Pancreas (tissue), 10 donors: ENCODE data around the gene INHBC. TPM values are rescaled to one million over a fixed set of nuclear protein-coding genes. Genes with fewer than 3 reads are reported as not detected.

Source experiments
- ATAC-seq, 4 donors: fragments of 200-7000 bp; cut with Tn5 transposase; one replicate each; pipeline versions ENCODE4 v1.8.0 to v1.9.1; 2020; ENCODE audit warnings: mild to moderate bottlenecking in 4 of 4, moderate library complexity in 4 of 4
- DNase-seq, 6 donors: peaks; one replicate each; pipeline ENCODE4 v3.0.0-alpha.2; 2020
- FAIRE-seq: peaks from 2 replicates; lab custom pipeline; 2012; peaks lifted over from hg19 to GRCh38; lab: Jason Lieb, UNC
- H3K27ac ChIP-seq, 4 donors: fragments of 200-600 bp; sonication (generic); 1 replicate in 3 of 4; 2 replicates in 1 of 4; pipeline versions ENCODE4 v1.5.0 to v1.8.0; 2020
- H3K27me3 ChIP-seq, 4 donors: fragments of 200-600 bp; one replicate each; pipeline ENCODE4 v1.8.0; 2021
- H3K36me3 ChIP-seq, 3 donors: fragments of 200-600 bp; sonication (generic) in 1 of 3; one replicate each; pipeline versions ENCODE4 v1.5.0 to v1.8.0; 2020 to 2021
- H3K4me1 ChIP-seq, 3 donors: fragments of 200-600 bp; one replicate each; pipeline ENCODE4 v1.8.0; 2021
- H3K4me3 ChIP-seq, 4 donors: fragments of 200-600 bp; sonication (generic) in 2 of 4; one replicate each; pipeline versions ENCODE4 v1.5.0 to v1.8.0; 2020 to 2021
- H3K9me3 ChIP-seq, 4 donors: fragments of 200-600 bp; one replicate each; pipeline ENCODE4 v1.8.0; 2021
- CTCF ChIP-seq, 4 donors: fragments of 200-600 bp; sonication (generic) in 3 of 4; IDR thresholded peaks; one replicate each; pipeline versions ENCODE4 v1.5.0 to v1.8.0; 2021; ENCODE audit warnings: antibody characterized with exemption in 4 of 4
- WGBS, 2 donors: extraction: QIAGEN DNeasy Blood & Tissue Kit; methylation state at CpG; one replicate each; pipeline ENCODE4 v1.1.7; 2013; 5-methylcytosine and 5-hydroxymethylcytosine counted together
- intact Hi-C, 3 donors: fragments of 100-400 bp; cut with DNase I; formaldehyde crosslinking; loops; one replicate each; pipeline versions ENCODE4 v1.11.1 to v1.14.2; 2022
- polyA plus RNA-seq, 2 donors: library from polyadenylated mRNA; stranded (reverse); fragments of 200-250 nt; gene quantifications; one replicate each; pipeline ENCODE4 v1.2.3, GENCODE V29; 2013
- total RNA-seq, 6 donors: library from RNA; stranded (reverse); fragmentation: NEBNext Ultra II Directional in 4 of 6; extraction: Animal tissue kit (Norgen Biotek cat#: 25700) in 4 of 6; gene quantifications; one replicate each; pipeline versions ENCODE4 v1.2.1 to v1.2.4, GENCODE V29; 2021 to 2023
- donor health status: healthy with polysubstance abuse.
- donor health status: DM: no; HTN: no; CAD: no; lungs with moderate emphysema.
- donor health status: DM: no; HTN: no; CAD: no.
- donor health status: control.
- donor health status: control.
- donor health status: Bipolar disorder and iron deficiency.
- donor health status: DM: yes; HTN: yes; CAD: no.
- donor health status: DM: no; HTN: no; CAD: no.
- donor health status: DM: no; HTN: no; CAD: no.
- donor health status: DM: yes; HTN: yes; CAD: no.

The INHBC gene
- total and polyA plus RNA-seq, 8 donors = 0.09 TPM; not detected in 6

- Histone ChIP-seq H3K27ac (no peak overlapping the region), H3K4me1 (no peaks in the 10 kb centered on the region), H3K36me3 (peaks cover 9 to 31% (median 10%) of the 10 kb centered on the region in 3 donors), H3K4me3 (no peak overlapping the region), H3K27me3 (no peaks in the 10 kb centered on the region), H3K9me3 (no peaks in the 10 kb centered on the region)
- intact Hi-C loops = no loop called here
- peak in 1 of 6 donors; percentile 27 for DNase-seq
- ATAC-seq = no peak
- no peak for TF ChIP-seq CTCF (IDR thresholded peaks at IDR 0.05)
- no peak for FAIRE-seq
- 89 to 91% methylated on average over 9 of the region's 9 CpGs for WGBS, 2 donors
These were observed 63.5 kb downstream of the INHBC start for GRCh38 chr12:57498132-57498502.

GRCh38 chr12:57498571-57498970 is 64.0 kb downstream of the INHBC start:
- no peaks in the 10 kb centered on the region for H3K9me3 ChIP-seq
- TF ChIP-seq CTCF (IDR thresholded peaks at IDR 0.05) = no peak
- FAIRE-seq (no peak), ATAC-seq (no peak), DNase-seq (peak in 1 of 6 donors; percentile 5)
- H3K27ac ChIP-seq = no peak overlapping the region
- WGBS, 2 donors = 94% methylated on average over 4 of the region's 4 CpGs
- intact Hi-C loops = no loop called here
- H3K36me3 ChIP-seq = peaks cover 9 to 31% (median 10%) of the 10 kb centered on the region in 3 donors
- no peaks in the 10 kb centered on the region for H3K4me1 ChIP-seq
- H3K27me3 ChIP-seq = no peaks in the 10 kb centered on the region
- no peak overlapping the region for H3K4me3 ChIP-seq

GRCh38 chr12:57500213-57500612 is 65.6 kb downstream of the INHBC start:
- TF ChIP-seq CTCF (IDR thresholded peaks at IDR 0.05) = no peak
- H3K27me3 ChIP-seq = no peaks in the 10 kb centered on the region
- H3K9me3 ChIP-seq = no peaks in the 10 kb centered on the region
- FAIRE-seq = no peak
- no peak overlapping the region for H3K4me3 ChIP-seq
- ATAC-seq = no peak
- intact Hi-C loops = no loop called here
- DNase-seq = peak in 1 of 6 donors; percentile 26
- WGBS, 2 donors = 94 to 97% methylated on average over 11 of the region's 11 CpGs
- H3K4me1 ChIP-seq = no peaks in the 10 kb centered on the region
- peaks cover 9 to 48% (median 10%) of the 10 kb centered on the region in 3 donors for H3K36me3 ChIP-seq
- H3K27ac ChIP-seq = no peak overlapping the region

Other genes with a start within 250 kb of the INHBC start
- gene NXPH4, start 218.0 kb upstream of the INHBC start, total RNA-seq = 1 to 10 TPM in 4 of 6 donors, under 1 TPM in 2; 0.37 to 3.3 (median 1.2) TPM
- gene NXPH4, start 218.0 kb upstream of the INHBC start, polyA plus RNA-seq = under 1 TPM; 0.28 to 0.38 TPM
- 100 to 1,000 TPM in 1 of 6 donors, 10 to 100 TPM in 5; 44.8 to 183 (median 63.9) TPM for gene SHMT2, start 205.1 kb upstream of the INHBC start, total RNA-seq
- 10 to 100 TPM; 20.0 to 29.8 TPM for gene SHMT2, start 205.1 kb upstream of the INHBC start, polyA plus RNA-seq
- gene STAC3, start 183.6 kb upstream of the INHBC start, total RNA-seq = 1 to 10 TPM in 2 of 6 donors, under 1 TPM in 4; 0.46 to 2.1 (median 0.76) TPM
- gene STAC3, start 183.6 kb upstream of the INHBC start, polyA plus RNA-seq = 1 to 10 TPM; 2.5 to 3.0 TPM
- 10 to 100 TPM; 22.9 to 39.8 (median 25.5) TPM for gene R3HDM2, start 3.7 kb upstream of the INHBC start, total RNA-seq
- 10 to 100 TPM; 14.5 to 16.8 TPM for gene R3HDM2, start 3.7 kb upstream of the INHBC start, polyA plus RNA-seq
- 10 to 100 TPM in 1 of 6 donors, under 1 TPM in 1, not detected in 4; 0.24 to 17.8 TPM for gene INHBE, start 20.5 kb downstream of the INHBC start, total RNA-seq
- under 1 TPM in 1 of 2 donors, not detected in 1; 0.05 TPM for gene INHBE, start 20.5 kb downstream of the INHBC start, polyA plus RNA-seq
- gene GLI1, start 25.0 kb downstream of the INHBC start, total RNA-seq = 1 to 10 TPM in 1 of 6 donors, under 1 TPM in 3, not detected in 2; 0.06 to 2.2 (median 0.79) TPM
- under 1 TPM; 0.19 TPM for gene GLI1, start 25.0 kb downstream of the INHBC start, polyA plus RNA-seq
- gene ARHGAP9, start 45.1 kb downstream of the INHBC start, total RNA-seq = 10 to 100 TPM in 1 of 6 donors, 1 to 10 TPM in 3, under 1 TPM in 2; 0.39 to 11.7 (median 3.6) TPM
- 1 to 10 TPM; 6.2 to 6.5 TPM for gene ARHGAP9, start 45.1 kb downstream of the INHBC start, polyA plus RNA-seq
- gene MARS1, start 53.3 kb downstream of the INHBC start, total RNA-seq = 100 to 1,000 TPM in 1 of 6 donors, 10 to 100 TPM in 5; 33.4 to 210 (median 80.7) TPM
- 10 to 100 TPM; 87.5 to 90.6 TPM for gene MARS1, start 53.3 kb downstream of the INHBC start, polyA plus RNA-seq
- 10 to 100 TPM in 2 of 6 donors, 1 to 10 TPM in 4; 8.5 to 45.9 (median 9.0) TPM for gene DDIT3, start 85.7 kb downstream of the INHBC start, total RNA-seq
- gene DDIT3, start 85.7 kb downstream of the INHBC start, polyA plus RNA-seq = 10 to 100 TPM; 27.5 to 52.7 TPM
- gene MBD6, start 88.0 kb downstream of the INHBC start, total RNA-seq = 10 to 100 TPM; 37.4 to 66.1 (median 46.1) TPM
- gene MBD6, start 88.0 kb downstream of the INHBC start, polyA plus RNA-seq = 10 to 100 TPM; 62.9 to 87.1 TPM
- 10 to 100 TPM; 54.9 to 66.2 (median 63.5) TPM for gene DCTN2, start 112.4 kb downstream of the INHBC start, total RNA-seq
- gene DCTN2, start 112.4 kb downstream of the INHBC start, polyA plus RNA-seq = 100 to 1,000 TPM in 1 of 2 donors, 10 to 100 TPM in 1; 73.7 to 117 TPM
- under 1 TPM; 0.25 to 0.95 (median 0.47) TPM for gene KIF5A, start 115.3 kb downstream of the INHBC start, total RNA-seq
- gene KIF5A, start 115.3 kb downstream of the INHBC start, polyA plus RNA-seq = 1 to 10 TPM in 1 of 2 donors, under 1 TPM in 1; 0.76 to 2.9 TPM
- 10 to 100 TPM; 11.3 to 17.0 (median 15.4) TPM for gene PIP4K2C, start 156.4 kb downstream of the INHBC start, total RNA-seq
- 10 to 100 TPM in 1 of 2 donors, 1 to 10 TPM in 1; 5.3 to 15.9 TPM for gene PIP4K2C, start 156.4 kb downstream of the INHBC start, polyA plus RNA-seq
- 10 to 100 TPM in 4 of 6 donors, 1 to 10 TPM in 2; 9.0 to 22.9 (median 12.1) TPM for gene DTX3, start 170.0 kb downstream of the INHBC start, total RNA-seq
- 10 to 100 TPM; 36.6 to 71.7 TPM for gene DTX3, start 170.0 kb downstream of the INHBC start, polyA plus RNA-seq
- 1 to 10 TPM; 1.8 to 7.0 (median 3.3) TPM for gene ARHGEF25, start 176.7 kb downstream of the INHBC start, total RNA-seq
- gene ARHGEF25, start 176.7 kb downstream of the INHBC start, polyA plus RNA-seq = 10 to 100 TPM; 16.5 to 22.1 TPM
- gene B4GALNT1, start 198.4 kb downstream of the INHBC start, total RNA-seq = under 1 TPM in 5 of 6 donors, not detected in 1; 0.04 to 0.78 (median 0.24) TPM
- gene B4GALNT1, start 198.4 kb downstream of the INHBC start, polyA plus RNA-seq = 1 to 10 TPM in 1 of 2 donors, under 1 TPM in 1; 0.61 to 1.1 TPM